Thyroid gland (tissue), 4 donors: ENCODE results near the gene ICE2.

Experiments
- CTCF ChIP-seq, 6 experiments: fragments of 200-600 bp in 3 of 6; fragments of 450-650 bp in 3 of 6; sonication (generic) in 3 of 6; IDR thresholded peaks; one replicate each; pipeline ENCODE4 v1.5.1; 2016 to 2019; ENCODE audit warnings: antibody characterized with exemption in 6 of 6, mild to moderate bottlenecking in 2 of 6, inconsistent platforms in 1 of 6, moderate library complexity in 1 of 6
- POLR2A ChIP-seq, 2 donors: fragments of 450-650 bp; IDR thresholded peaks; one replicate each; pipeline ENCODE4 v1.6.1; 2017; ENCODE audit warnings: antibody characterized with exemption in 2 of 2, mild to moderate bottlenecking in 2 of 2, moderate library complexity in 1 of 2

GRCh38 chr15:60496853-60497252, 17.9 kb upstream of the ICE2 start:
- TF ChIP-seq CTCF (IDR thresholded peaks at IDR 0.05) (no peak), POLR2A (IDR thresholded peaks at IDR 0.05) (no peak)
